GM18861 (cell line): Measurements from ENCODE around the gene AK4.
"Not testable (repeated sequence)": the region's sequence is repeated elsewhere in the genome, so short reads cannot be mapped to it uniquely, and the experiment has no call there.

Experiments used
- ATAC-seq: cut with Tn5 transposase; IDR thresholded peaks from one replicate; pipeline ENCODE4 v1.9.1; 2021; ENCODE audit not compliant: unreplicated experiment

Gene AK4

GRCh38 chr1:65150108-65150463, 2.1 kb downstream of the AK4 start:
- no peak for ATAC-seq

GRCh38 chr1:65150583-65151263, 2.7 kb downstream of the AK4 start:
- ATAC-seq, result no peak

GRCh38 chr1:65151641-65152040, 3.6 kb downstream of the AK4 start:
- no peak for ATAC-seq

GRCh38 chr1:65153635-65154034, 5.6 kb downstream of the AK4 start:
- no peak for ATAC-seq

GRCh38 chr1:65156910-65157545, 9.0 kb downstream of the AK4 start:
- no peak for ATAC-seq

- ATAC-seq, result no peak
Observed at GRCh38 chr1:65157546-65157941, 9.5 kb downstream of the AK4 start.

GRCh38 chr1:65159291-65159688, 11.3 kb downstream of the AK4 start:
- ATAC-seq, result not testable (repeated sequence)

GRCh38 chr1:65159801-65160523, 12.0 kb downstream of the AK4 start:
- ATAC-seq, result no peak

GRCh38 chr1:65163201-65163805, 15.3 kb downstream of the AK4 start:
- ATAC-seq, result no peak

GRCh38 chr1:65164101-65164500, 16.1 kb downstream of the AK4 start:
- ATAC-seq, result not testable (repeated sequence)

- ATAC-seq, result no peak
Observed at GRCh38 chr1:65164633-65165032, 16.6 kb downstream of the AK4 start.

GRCh38 chr1:65165269-65165993, 17.4 kb downstream of the AK4 start:
- ATAC-seq, result peak; percentile 95

GRCh38 chr1:65166572-65167305, 18.7 kb downstream of the AK4 start:
- ATAC-seq, result no peak

GRCh38 chr1:65167586-65168242, 19.7 kb downstream of the AK4 start:
- no peak for ATAC-seq

GRCh38 chr1:65168867-65169266, 20.9 kb downstream of the AK4 start:
- ATAC-seq, result no peak

- no peak for ATAC-seq
Observed at GRCh38 chr1:65170511-65171142, 22.6 kb downstream of the AK4 start.

GRCh38 chr1:65172936-65173690, 25.1 kb downstream of the AK4 start:
- no peak for ATAC-seq

GRCh38 chr1:65174585-65174984, 26.6 kb downstream of the AK4 start:
- ATAC-seq, result peak; percentile 88
